Lower lobe of right lung (tissue), 2 donors: ENCODE data around the gene PRDX1. TPM values are rescaled to one million over a fixed set of nuclear protein-coding genes. Genes with fewer than 3 reads are reported as not detected.
"Not testable (repeated sequence)": the region's sequence is repeated elsewhere in the genome, so short reads cannot be mapped to it uniquely, and the experiment has no call there.

Experiments
- ATAC-seq, 2 donors: fragments of 200-7000 bp; cut with Tn5 transposase; one replicate each; pipeline ENCODE4 v1.9.1; 2020 to 2022; ENCODE audit warnings: mild to moderate bottlenecking in 2 of 2, moderate library complexity in 2 of 2
- DNase-seq: peaks from one replicate; pipeline ENCODE4 v3.0.0-alpha.2; 2020
- H3K27ac ChIP-seq: fragments of 200-600 bp; one replicate; pipeline ENCODE4 v1.8.0; 2022
- H3K27me3 ChIP-seq: fragments of 200-600 bp; one replicate; pipeline ENCODE4 v1.8.0; 2022; ENCODE audit warnings: low read depth
- H3K36me3 ChIP-seq: fragments of 200-600 bp; one replicate; pipeline ENCODE4 v1.8.0; 2022; ENCODE audit warnings: mild to moderate bottlenecking
- H3K4me1 ChIP-seq: fragments of 200-600 bp; one replicate; pipeline ENCODE4 v1.8.0; 2022
- H3K4me3 ChIP-seq: fragments of 200-600 bp; one replicate; pipeline ENCODE4 v1.8.0; 2022; ENCODE audit warnings: mild to moderate bottlenecking
- H3K9me3 ChIP-seq: fragments of 200-600 bp; one replicate; pipeline ENCODE4 v1.8.0; 2022
- intact Hi-C: fragments of 100-400 bp; cut with DNase I; formaldehyde crosslinking; loops from one replicate; pipeline ENCODE4 v1.11.0; 2022
- total RNA-seq: library from RNA; stranded (reverse); fragmentation: NEBNext Ultra II Directional; extraction: Animal tissue kit (Norgen Biotek cat#: 25700); gene quantifications from one replicate; pipeline ENCODE4 v1.2.1, GENCODE V29; 2021
- TF ChIP-seq, protein P1 (sequence below): fragments of 200-600 bp; IDR thresholded peaks from one replicate; pipeline ENCODE4 v1.8.0; 2022; ENCODE audit warnings: antibody characterized with exemption, mild to moderate bottlenecking
- donor health status: DM: no; HTN: yes; CAD: no; lungs with severe emphysema.

Gene PRDX1
- total RNA-seq, 1 donor from 2014 or later, result 417 TPM

DNA sequence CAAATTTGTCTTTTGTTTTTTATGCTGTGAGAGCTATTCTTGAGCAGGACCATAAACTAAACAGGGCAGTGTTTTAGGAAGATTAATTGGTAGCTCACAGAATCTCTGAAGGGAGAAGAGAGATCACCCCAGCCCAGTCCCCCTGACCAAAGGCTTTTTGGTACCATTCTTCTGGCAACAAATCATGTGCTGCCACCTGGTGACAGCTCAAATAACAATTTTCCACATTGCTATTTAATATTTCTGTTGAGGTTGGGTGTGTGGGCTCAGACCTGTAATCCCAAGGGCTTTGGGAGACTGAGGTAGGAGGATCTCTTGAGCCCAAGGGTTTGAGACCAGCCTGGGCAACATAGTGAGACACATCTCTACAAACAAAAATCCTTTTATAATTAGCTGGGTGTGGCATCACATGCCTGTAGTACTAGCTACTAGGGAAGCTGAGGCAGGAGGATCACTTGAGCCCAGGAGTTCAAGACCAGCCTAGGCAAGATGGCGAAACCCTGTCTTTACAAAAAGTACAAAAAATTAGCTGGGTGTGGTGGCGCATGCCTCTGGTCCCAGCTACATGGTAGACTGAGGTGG lies 28.5 kb downstream of the PRDX1 start:
- no peak overlapping the region for H3K27ac ChIP-seq

DNA sequence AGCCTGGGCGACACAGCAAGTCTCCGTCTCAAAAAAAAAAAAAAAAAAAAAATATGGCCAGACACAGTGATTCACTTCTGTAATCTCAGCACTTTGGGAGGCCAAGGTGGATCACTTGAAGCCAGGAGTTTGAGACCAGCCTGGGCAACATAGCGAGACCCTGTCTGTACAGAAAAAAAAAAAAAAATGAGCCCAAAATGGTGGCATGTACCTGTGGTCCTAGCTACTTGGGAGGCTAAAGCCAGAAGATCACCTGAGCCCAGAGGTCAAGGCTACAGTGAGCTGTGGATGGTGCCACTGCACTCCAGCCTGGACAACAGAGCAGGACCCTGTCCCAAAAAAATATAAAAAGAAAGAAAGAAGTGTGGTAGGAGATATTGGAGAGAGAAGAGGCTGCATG lies 29.0 kb downstream of the PRDX1 start:
- Histone ChIP-seq H3K4me3 (no peak overlapping the region), H3K4me1 (peaks cover 16% of the 10 kb centered on the region), H3K27me3 (no peaks in the 10 kb centered on the region), H3K27ac (no peak overlapping the region), H3K36me3 (no peaks in the 10 kb centered on the region), H3K9me3 (no peaks in the 10 kb centered on the region)
- intact Hi-C loops, result loop anchor here (10.0 kb wide), 1 partner anchor 138 kb away; no protein-coding TSS in a partner anchor
- DNase-seq (no peak), ATAC-seq (no peak)
- TF ChIP-seq, protein P1, sequence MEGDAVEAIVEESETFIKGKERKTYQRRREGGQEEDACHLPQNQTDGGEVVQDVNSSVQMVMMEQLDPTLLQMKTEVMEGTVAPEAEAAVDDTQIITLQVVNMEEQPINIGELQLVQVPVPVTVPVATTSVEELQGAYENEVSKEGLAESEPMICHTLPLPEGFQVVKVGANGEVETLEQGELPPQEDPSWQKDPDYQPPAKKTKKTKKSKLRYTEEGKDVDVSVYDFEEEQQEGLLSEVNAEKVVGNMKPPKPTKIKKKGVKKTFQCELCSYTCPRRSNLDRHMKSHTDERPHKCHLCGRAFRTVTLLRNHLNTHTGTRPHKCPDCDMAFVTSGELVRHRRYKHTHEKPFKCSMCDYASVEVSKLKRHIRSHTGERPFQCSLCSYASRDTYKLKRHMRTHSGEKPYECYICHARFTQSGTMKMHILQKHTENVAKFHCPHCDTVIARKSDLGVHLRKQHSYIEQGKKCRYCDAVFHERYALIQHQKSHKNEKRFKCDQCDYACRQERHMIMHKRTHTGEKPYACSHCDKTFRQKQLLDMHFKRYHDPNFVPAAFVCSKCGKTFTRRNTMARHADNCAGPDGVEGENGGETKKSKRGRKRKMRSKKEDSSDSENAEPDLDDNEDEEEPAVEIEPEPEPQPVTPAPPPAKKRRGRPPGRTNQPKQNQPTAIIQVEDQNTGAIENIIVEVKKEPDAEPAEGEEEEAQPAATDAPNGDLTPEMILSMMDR, result no peak

More for the DNA sequence above, 28.5 kb downstream of the PRDX1 start:
- no peaks in the 10 kb centered on the region for H3K9me3 ChIP-seq
- no peaks in the 10 kb centered on the region for H3K27me3 ChIP-seq
- ATAC-seq (no peak), DNase-seq (no peak)
- peaks cover 16% of the 10 kb centered on the region for H3K4me1 ChIP-seq
- no peaks in the 10 kb centered on the region for H3K36me3 ChIP-seq
- H3K4me3 ChIP-seq, result no peak overlapping the region
- intact Hi-C loops, result loop anchor here (10.0 kb wide), 1 partner anchor 138 kb away; no protein-coding TSS in a partner anchor
- TF ChIP-seq, protein P1, result peak; percentile 59

DNA sequence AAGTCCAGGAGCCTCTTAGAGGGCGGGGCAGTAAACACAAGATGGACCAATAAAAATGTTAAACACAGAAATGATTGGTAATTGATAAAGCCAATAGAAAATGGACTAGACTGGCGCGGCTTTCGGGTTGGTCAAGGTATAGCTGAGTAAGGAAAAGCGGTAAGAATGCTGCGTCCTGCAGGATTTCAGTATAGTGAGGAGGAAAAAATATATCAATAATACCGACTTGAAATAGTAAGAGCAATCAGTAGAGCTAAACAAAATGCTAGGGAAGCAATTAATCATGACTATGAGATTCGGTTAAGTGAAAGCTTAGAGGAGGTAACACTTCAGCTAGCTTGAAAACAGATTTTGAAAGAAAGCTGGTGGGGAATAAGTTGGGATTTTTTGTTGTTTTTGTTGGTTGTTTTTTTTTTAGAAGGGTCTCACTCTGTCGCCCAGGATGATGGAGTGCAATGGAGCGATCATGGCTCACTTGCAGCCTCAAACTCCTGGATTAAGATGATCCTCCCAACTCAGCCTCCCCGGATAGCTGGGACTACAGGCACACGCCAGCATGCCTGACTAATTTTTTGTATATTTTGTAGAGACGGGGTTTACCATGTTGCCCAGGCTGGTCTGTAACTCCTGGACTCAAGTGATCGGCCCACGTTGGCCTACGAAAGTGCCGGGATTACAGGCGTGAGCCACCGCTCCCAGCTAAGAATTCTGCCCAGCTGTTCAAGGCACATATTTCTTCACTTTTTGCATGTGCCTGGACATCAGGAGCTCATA lies 30.0 kb downstream of the PRDX1 start:
- H3K27ac ChIP-seq, result no peak overlapping the region
- intact Hi-C loops, result loop anchor here (10.0 kb wide), 1 partner anchor 137 kb away; no protein-coding TSS in a partner anchor
- H3K27me3 ChIP-seq, result no peaks in the 10 kb centered on the region
- TF ChIP-seq, protein P1, result no peak
- no peaks in the 10 kb centered on the region for H3K9me3 ChIP-seq
- ATAC-seq (no peak), DNase-seq (no peak)
- no peaks in the 10 kb centered on the region for H3K36me3 ChIP-seq
- H3K4me3 ChIP-seq, result peak overlapping the region; percentile 86
- peaks cover 16% of the 10 kb centered on the region for H3K4me1 ChIP-seq

DNA sequence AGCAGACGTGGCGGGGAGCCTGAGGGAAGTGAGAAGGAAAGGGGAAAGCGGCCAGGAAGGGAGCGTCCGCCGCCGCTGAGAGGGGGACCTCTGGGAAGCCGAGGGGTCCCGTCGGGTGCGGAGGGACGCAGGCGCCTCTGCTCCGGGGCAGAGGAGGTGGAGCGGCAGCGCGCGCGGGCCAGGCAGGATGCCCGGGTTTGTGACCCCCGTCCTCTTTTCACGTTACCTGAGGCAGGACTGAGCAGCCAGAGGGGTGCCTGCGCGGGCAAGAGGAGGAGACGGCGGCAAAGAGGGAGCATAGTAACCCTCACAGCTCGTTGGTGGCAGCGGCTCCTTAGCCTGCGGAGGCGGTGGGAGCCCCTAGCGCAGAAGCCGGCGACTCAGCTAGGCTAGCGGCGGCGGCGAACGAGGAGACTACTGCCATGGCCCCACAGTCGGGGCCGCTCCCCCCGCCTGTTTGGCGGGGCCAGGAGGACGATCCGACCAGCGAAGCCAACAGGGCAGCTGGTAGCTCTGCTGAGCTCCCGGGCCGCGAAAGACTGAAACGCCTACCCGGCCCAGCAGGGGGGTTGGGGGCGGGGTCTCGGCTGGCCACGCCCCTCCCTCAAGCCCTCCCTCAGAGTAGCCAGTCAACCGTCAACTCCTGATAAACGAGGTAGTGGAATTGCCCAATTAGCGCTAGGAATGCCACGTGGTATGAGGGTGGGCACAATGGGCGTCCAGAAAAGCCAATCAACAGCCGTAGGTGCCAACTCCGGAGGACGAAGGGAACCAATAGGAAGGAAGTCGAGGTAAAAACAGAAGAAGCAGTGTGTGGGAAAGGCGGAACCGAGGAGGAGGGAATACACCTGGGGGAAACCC lies 30.8 kb downstream of the PRDX1 start, which contains the start of gene TESK2:
TESK2 (minus strand) TSS at position 538 of the 861 bp plus-strand sequence. CDS start 33,378 bp downstream, outside the sequence.
- peak within 1 kb of the TSS; percentile 86 for H3K4me3 ChIP-seq
- no peaks in the 10 kb centered on the region for H3K36me3 ChIP-seq
- TF ChIP-seq, protein P1, result peak; percentile 25
- no peaks in the 10 kb centered on the region for H3K27me3 ChIP-seq
- H3K9me3 ChIP-seq, result no peaks in the 10 kb centered on the region
- DNase-seq, result peak; percentile 96
- peaks cover 16% of the 10 kb centered on the region for H3K4me1 ChIP-seq
- H3K27ac ChIP-seq, result peak within 1 kb of the TSS; percentile 74
- ATAC-seq, result peak; percentile 98 to 99
- intact Hi-C loops, result loop anchor here (10.0 kb wide), 1 partner anchor 136 kb away; no protein-coding TSS in a partner anchor

DNA sequence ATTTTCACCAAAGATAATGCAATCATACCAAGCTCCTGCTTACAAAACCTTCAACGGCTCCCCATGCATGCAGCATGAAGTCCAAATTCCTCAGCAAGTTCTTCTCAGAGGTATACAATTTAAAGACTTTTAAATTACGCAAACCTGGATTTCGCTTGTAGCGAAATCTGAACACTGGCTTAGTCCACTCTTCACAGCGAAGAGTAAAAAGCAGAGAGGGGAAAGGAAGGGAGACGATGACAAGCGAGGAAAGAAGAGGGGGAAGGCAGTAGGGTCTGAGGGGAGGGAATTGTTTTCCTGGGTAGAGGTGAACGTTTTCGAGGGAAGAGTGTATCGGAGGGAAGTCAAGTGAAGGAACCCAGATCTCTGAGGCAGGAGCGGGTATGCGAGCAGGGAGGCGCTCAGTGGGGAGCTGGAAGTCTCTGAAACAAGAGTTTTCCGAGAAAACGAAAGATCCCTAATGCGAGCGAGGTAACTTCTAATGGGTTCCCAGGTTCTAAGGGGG lies 31.5 kb downstream of the PRDX1 start:
- peak overlapping the region; percentile 86 for H3K4me3 ChIP-seq
- intact Hi-C loops, result loop anchor here (10.0 kb wide), 1 partner anchor 135 kb away; no protein-coding TSS in a partner anchor
- no peaks in the 10 kb centered on the region for H3K9me3 ChIP-seq
- peak overlapping the region; percentile 74 for H3K27ac ChIP-seq
- H3K4me1 ChIP-seq, result peaks cover 16% of the 10 kb centered on the region
- H3K27me3 ChIP-seq, result no peaks in the 10 kb centered on the region
- ATAC-seq, result peak in 1 of 2 donors; percentile 5
- H3K36me3 ChIP-seq, result no peaks in the 10 kb centered on the region
- TF ChIP-seq, protein P1, result no peak
- no peak for DNase-seq

DNA sequence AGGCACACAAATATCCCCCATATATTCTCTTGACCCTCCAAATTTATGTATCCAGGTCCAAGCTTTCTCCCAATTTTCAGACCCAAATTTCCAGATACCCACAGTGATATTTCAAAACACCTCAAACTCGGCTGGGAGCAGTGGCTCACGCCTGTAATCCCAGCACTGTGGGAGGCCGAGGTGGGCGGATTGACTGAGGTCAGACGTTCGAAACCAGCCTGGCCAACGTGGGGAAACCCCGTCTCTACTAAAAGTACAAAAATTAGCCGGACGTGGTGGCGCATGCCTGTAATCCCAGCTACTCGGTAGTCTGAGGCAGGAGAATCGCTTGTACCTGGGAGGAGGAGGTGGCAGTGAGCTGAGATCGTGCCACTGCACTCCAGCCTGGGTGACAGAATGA lies 32.3 kb downstream of the PRDX1 start:
- H3K27me3 ChIP-seq, H3K27ac ChIP-seq, intact Hi-C loops, DNase-seq, ATAC-seq, H3K36me3 ChIP-seq, H3K9me3 ChIP-seq, H3K4me3 ChIP-seq: not testable (repeated sequence)
- peaks cover 16% of the 10 kb centered on the region for H3K4me1 ChIP-seq
